Effector memory CD4-positive, alpha-beta T cell (primary cell): ENCODE data around the gene ERC1.

Experiments
- DNase-seq, 3 donors: peaks; one replicate each; pipeline ENCODE4 v3.0.0-alpha.2; 2020
- H3K27ac ChIP-seq: 2 replicates; pipeline ENCODE4 v1.7.0; 2013; ENCODE audit warnings: mild to moderate bottlenecking, low read length, moderate library complexity; ENCODE audit not compliant: insufficient read depth, poor library complexity, severe bottlenecking
- H3K27me3 ChIP-seq: replicated peaks from 2 replicates; pipeline ENCODE4 v1.7.0; 2013; ENCODE audit warnings: mild to moderate bottlenecking, low read length; ENCODE audit not compliant: insufficient read depth, control insufficient read depth, poor library complexity, severe bottlenecking
- H3K36me3 ChIP-seq: 2 replicates; pipeline ENCODE4 v1.7.0; 2013; ENCODE audit warnings: mild to moderate bottlenecking, low read length, moderate library complexity; ENCODE audit not compliant: control insufficient read depth, insufficient read depth
- H3K4me1 ChIP-seq: 2 replicates; pipeline ENCODE4 v1.7.0; 2013; ENCODE audit warnings: low read length, mild to moderate bottlenecking; ENCODE audit not compliant: control insufficient read depth, insufficient read depth, poor library complexity, severe bottlenecking
- H3K4me3 ChIP-seq: 2 replicates; pipeline ENCODE4 v1.7.0; 2013; ENCODE audit warnings: low read length, low read depth, mild to moderate bottlenecking; ENCODE audit not compliant: insufficient read depth, poor library complexity, severe bottlenecking
- H3K9me3 ChIP-seq: 2 replicates; pipeline ENCODE4 v1.7.0; 2013; ENCODE audit warnings: mild to moderate bottlenecking, low read length, moderate library complexity; ENCODE audit not compliant: control insufficient read depth

Gene ERC1

GRCh38 chr12:1357171-1357570 is 366.1 kb downstream of the ERC1 start:
- Histone ChIP-seq H3K4me1 (no peaks in the 10 kb centered on the region), H3K27ac (no peak overlapping the region), H3K36me3 (no peaks in the 10 kb centered on the region), H3K9me3 (no peaks in the 10 kb centered on the region), H3K27me3 (no peaks in the 10 kb centered on the region), H3K4me3 (no peak overlapping the region)
- DNase-seq = no peak

GRCh38 chr12:1357711-1358110 is 366.7 kb downstream of the ERC1 start:
- no peak for DNase-seq
- H3K27me3 ChIP-seq = no peaks in the 10 kb centered on the region
- H3K27ac ChIP-seq = no peak overlapping the region
- no peaks in the 10 kb centered on the region for H3K4me1 ChIP-seq
- H3K4me3 ChIP-seq = no peak overlapping the region
- no peaks in the 10 kb centered on the region for H3K36me3 ChIP-seq
- no peaks in the 10 kb centered on the region for H3K9me3 ChIP-seq

GRCh38 chr12:1360441-1361210 is 369.6 kb downstream of the ERC1 start:
- Histone ChIP-seq H3K9me3 (no peaks in the 10 kb centered on the region), H3K27me3 (no peaks in the 10 kb centered on the region), H3K4me3 (no peak overlapping the region), H3K36me3 (no peaks in the 10 kb centered on the region), H3K4me1 (no peaks in the 10 kb centered on the region), H3K27ac (no peak overlapping the region)
- DNase-seq = no peak

GRCh38 chr12:1362143-1362662 is 371.2 kb downstream of the ERC1 start:
- H3K4me3 ChIP-seq = no peak overlapping the region
- DNase-seq = no peak
- H3K4me1 ChIP-seq = no peaks in the 10 kb centered on the region
- H3K27me3 ChIP-seq = no peaks in the 10 kb centered on the region
- H3K36me3 ChIP-seq = no peaks in the 10 kb centered on the region
- no peaks in the 10 kb centered on the region for H3K9me3 ChIP-seq
- H3K27ac ChIP-seq = no peak overlapping the region

GRCh38 chr12:1365703-1366102 is 374.7 kb downstream of the ERC1 start:
- DNase-seq = no peak
- Histone ChIP-seq H3K9me3 (no peaks in the 10 kb centered on the region), H3K4me3 (no peak overlapping the region), H3K27ac (no peak overlapping the region), H3K36me3 (no peaks in the 10 kb centered on the region), H3K4me1 (no peaks in the 10 kb centered on the region), H3K27me3 (no peaks in the 10 kb centered on the region)

- Histone ChIP-seq H3K4me1 (no peaks in the 10 kb centered on the region), H3K9me3 (no peaks in the 10 kb centered on the region)
- DNase-seq = no peak
Measured at GRCh38 chr12:1367331-1368291, 376.6 kb downstream of the ERC1 start.

GRCh38 chr12:1369460-1369859 is 378.4 kb downstream of the ERC1 start:
- Histone ChIP-seq H3K27ac (no peak overlapping the region), H3K36me3 (peaks cover 4% of the 10 kb centered on the region), H3K4me1 (no peaks in the 10 kb centered on the region), H3K9me3 (no peaks in the 10 kb centered on the region), H3K27me3 (no peaks in the 10 kb centered on the region), H3K4me3 (no peak overlapping the region)
- no peak for DNase-seq

More at GRCh38 chr12:1367331-1368291, 376.6 kb downstream of the ERC1 start:
- Histone ChIP-seq H3K27me3 (no peaks in the 10 kb centered on the region), H3K4me3 (no peak overlapping the region), H3K36me3 (peaks cover 4% of the 10 kb centered on the region), H3K27ac (no peak overlapping the region)

GRCh38 chr12:1369938-1370500 is 379.0 kb downstream of the ERC1 start:
- Histone ChIP-seq H3K9me3 (no peaks in the 10 kb centered on the region), H3K27ac (no peak overlapping the region), H3K27me3 (no peaks in the 10 kb centered on the region), H3K4me1 (no peaks in the 10 kb centered on the region), H3K4me3 (no peak overlapping the region), H3K36me3 (peaks cover 4% of the 10 kb centered on the region)
- no peak for DNase-seq

- no peak for DNase-seq
- no peak overlapping the region for H3K27ac ChIP-seq
- no peak overlapping the region for H3K4me3 ChIP-seq
- no peaks in the 10 kb centered on the region for H3K27me3 ChIP-seq
- H3K4me1 ChIP-seq = no peaks in the 10 kb centered on the region
- peaks cover 4% of the 10 kb centered on the region for H3K36me3 ChIP-seq
- H3K9me3 ChIP-seq = no peaks in the 10 kb centered on the region
Measured at GRCh38 chr12:1373901-1374735, 383.1 kb downstream of the ERC1 start.
